Colon (tissue), 2 donors: ENCODE data around the gene ACTN4.

Source experiments
- FAIRE-seq: peaks from 2 replicates; lab custom pipeline; 2012; peaks lifted over from hg19 to GRCh38; lab: Jason Lieb, UNC
- donor health status: control.
- donor health status: control.

ACTN4 gene

GRCh38 chr19:38695832-38696728, 48.6 kb downstream of the ACTN4 start:
- FAIRE-seq = no peak

DNA sequence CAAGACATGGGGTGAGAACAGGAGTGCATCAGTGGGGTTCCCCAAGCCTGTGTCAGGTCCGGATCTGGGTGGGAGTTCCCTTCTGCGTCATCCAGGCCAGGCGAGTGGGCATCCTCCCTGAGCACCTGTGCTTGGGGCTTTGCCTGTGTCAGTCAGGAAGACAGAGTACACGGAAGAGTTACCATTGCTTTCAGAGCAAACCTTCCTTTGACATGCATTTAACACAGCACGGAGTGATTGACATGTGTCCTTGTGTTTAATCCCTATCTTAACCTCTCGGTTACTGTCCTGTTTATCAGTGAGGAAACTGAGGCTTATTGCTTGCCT, 49.2 kb downstream of the ACTN4 start:
- FAIRE-seq = no peak

GRCh38 chr19:38697197-38697596, 49.7 kb downstream of the ACTN4 start:
- no peak for FAIRE-seq

DNA sequence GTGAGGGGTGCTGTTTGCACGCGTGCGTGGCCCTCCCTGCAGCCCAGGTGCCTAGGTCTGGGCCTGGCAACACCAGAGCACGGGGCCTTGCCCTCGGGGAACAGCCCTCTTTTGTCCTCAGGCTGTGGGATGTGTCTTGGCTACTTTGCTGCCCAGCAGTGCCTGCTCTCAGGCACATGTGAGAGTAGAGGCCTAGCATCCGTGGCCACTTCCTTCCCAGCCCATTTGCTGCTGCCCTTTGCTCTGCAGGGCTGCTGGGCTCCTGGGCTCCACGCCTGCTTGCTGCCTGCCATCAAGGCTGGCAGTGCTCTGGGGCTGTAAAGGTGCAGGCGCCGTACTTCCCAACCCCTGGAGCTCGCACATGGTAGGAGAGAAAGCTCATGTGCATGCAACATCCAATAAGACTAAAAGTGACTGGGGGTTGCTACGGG, 50.2 kb downstream of the ACTN4 start:
- no peak for FAIRE-seq

DNA sequence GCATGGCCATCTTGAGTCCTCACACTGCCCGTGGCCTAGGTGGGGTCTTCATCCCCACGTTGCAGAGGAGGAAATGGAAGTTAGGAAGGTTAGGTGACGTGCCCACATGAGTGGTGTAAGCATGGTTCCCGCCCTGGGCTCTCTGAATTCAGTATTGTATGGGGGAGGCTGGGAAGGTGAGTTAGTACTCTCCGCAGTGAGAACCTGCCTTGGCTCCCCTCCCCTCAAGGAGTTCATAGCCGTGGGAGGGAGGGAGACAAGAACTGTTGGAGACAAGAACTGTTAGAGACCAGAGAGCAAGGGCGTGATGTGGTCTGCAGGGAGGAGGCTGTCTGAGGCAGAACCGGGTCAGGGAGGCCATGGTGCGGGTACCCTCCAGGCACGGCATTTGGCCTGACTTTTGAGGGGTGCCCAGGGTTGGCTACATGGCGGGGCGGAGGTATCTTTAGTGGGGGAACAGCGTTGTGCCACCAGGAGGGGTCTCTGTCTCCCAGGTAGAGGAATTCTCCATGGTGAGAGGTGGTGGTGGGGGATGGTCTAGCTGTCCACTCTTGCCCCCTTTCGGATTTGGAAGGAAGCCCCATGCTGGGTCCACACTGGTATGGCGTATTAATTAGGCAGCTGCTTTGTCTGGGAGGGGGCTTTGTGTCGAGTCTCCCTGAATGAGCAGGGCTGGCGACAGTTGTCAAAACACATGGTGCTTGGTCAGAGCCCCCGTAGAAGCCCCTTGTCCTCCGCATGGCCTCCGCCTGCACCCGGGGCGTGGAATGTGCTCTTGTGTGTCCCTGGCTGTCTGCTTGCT, 51.0 kb downstream of the ACTN4 start:
- no peak for FAIRE-seq

DNA sequence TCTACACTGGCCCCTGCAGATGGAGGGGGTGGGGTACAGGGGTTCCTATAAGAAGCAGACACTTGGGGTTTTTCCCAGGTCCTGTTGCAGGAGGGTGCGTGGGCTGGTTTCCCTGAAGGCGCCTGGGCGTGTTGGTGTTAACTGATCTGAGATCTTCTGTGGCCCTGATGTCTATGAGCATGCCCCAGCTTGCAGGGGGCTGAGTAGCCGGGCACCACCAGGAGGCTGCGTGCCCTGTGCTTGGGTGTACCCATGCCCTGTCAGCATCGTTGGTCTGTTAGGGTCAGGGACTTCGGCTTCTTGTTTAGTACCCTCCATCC, 51.5 kb downstream of the ACTN4 start:
- FAIRE-seq = no peak

- FAIRE-seq = no peak
These were observed 52.3 kb downstream of the ACTN4 start for GRCh38 chr19:38699647-38700349.

DNA sequence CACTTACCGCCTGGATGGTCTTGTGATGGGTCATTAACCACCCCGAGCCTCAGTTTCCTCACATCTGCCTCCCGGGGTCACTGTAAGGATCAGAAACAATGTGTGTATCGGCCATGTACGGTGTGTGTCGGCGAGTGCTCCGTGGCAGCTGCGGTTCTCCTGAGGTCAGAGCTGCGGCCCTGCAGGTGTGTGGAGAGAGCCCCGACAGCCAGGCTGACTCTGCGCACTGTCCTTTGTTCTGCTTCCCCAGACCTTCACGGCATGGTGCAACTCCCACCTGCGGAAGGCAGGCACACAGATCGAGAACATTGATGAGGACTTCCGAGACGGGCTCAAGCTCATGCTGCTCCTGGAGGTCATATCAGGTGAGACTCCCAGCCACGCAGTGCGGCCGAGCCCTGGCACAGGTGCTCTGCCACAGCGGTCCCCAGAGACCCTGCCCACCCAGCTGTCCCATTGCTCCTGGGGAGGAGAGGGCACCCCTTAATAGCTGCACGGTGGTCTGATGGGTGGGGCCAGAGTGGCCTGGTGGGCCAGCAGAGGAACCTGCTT, 53.0 kb downstream of the ACTN4 start:
- FAIRE-seq = no peak

DNA sequence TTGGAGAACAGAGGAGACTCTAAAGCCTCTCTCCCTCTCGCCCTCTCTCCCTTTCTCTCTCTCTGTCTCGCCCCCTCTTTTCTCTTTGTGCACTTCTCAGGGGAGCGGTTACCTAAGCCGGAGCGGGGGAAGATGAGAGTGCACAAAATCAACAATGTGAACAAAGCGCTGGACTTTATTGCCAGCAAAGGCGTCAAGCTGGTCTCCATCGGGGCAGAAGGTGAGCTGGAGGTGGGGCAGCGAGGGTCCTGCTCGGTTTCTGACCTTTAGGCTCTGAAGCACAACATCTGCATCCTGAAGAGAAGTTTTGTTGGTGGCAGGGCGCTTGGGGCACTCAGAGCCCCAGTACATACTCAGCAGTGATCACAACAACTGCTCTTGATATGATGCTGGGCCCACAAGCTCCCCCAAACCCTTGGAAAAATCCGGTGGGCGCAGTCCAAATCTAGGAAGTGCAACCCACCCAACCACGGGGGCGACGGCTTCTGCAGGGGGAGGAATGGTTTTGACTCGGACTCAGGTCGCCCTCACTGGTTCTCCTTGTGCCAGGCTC, 53.5 kb downstream of the ACTN4 start:
- FAIRE-seq = no peak

GRCh38 chr19:38701455-38702063, 54.1 kb downstream of the ACTN4 start:
- FAIRE-seq = no peak

- FAIRE-seq = no peak
These were observed 54.8 kb downstream of the ACTN4 start for GRCh38 chr19:38702278-38702677.

DNA sequence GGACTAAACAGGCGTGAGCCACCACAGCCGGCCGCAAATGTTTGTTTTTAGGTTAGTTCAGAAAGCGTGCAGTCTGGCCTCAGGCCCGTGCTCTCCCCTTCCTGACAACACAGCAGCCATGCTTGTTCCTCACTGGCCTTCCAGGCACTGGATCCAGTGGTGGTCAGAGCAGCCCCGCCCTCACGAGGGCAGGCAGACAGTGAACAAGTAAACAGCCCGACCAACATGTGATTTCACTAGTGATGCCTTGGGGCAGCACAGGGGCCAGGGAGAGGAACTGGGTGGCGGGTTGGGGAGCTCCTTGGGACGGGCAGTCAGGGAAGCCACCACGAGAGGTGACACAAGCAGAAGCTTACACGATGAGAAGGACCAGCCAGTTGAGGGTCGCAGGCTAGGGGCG, 56.1 kb downstream of the ACTN4 start:
- no peak for FAIRE-seq

DNA sequence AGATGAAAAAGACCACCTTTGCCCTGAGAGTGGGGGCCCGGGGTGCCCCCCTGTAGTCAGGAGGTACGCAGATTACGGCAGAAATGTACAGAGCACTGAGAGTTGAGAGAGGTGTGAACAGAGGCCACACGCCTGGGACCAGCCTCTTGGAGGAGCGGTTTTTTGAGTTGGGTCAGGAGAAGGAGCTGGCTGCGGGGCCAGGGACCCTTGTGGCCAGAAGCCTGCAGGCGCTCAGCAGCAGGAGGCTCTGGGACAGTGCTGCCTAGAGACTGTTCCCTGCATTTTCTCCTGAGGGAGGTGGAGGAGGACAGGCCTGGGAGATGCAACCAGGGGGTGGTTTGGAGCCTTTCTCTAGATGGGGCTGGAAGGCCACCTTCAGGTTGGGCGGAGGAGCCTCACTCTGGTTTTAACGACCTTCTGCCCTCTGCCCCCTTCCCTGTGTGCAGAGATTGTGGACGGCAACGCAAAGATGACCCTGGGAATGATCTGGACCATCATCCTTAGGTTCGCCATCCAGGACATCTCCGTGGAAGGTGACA, 57.1 kb downstream of the ACTN4 start:
- FAIRE-seq = no peak

- no peak for FAIRE-seq
These were observed 58.0 kb downstream of the ACTN4 start for GRCh38 chr19:38705197-38706019.

- no peak for FAIRE-seq
These were observed 59.5 kb downstream of the ACTN4 start for GRCh38 chr19:38706792-38707511.

- FAIRE-seq = no peak
These were observed 60.2 kb downstream of the ACTN4 start for GRCh38 chr19:38707512-38708114.

DNA sequence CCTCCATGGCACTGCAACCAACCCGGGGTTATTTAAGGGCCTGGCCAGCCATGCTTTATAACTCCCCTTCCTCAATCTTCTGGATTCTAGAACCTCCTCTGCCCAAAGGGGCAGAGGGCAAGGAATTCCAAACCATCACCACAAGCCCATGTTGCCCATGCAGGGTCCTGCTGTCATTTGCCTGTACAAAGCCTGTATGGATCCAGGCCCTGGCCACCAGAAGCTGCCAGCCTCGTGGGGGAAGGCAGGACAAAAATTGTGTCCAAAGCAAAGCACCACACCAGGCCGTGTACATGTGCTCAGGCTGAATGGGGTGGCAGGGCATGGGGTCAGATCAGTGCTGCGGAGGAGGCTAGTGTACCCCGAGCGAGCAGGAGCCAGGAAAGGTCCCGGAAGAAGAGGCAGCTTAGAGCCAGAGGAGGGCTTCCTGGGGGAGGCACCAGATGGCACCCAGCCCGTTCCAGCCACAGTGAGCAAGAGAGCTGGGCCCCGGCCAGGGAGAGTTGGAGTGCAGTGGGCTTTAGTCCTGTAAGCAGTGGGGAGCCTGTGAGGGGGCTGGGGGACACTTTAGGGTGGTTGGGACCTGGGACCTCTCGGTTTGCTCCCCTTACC, 61.1 kb downstream of the ACTN4 start:
- no peak for FAIRE-seq

- FAIRE-seq = no peak
These were observed 61.7 kb downstream of the ACTN4 start for GRCh38 chr19:38709119-38709518.
